A549 (cell line): ENCODE results near the gene MRPS35.

ENCODE experiments used
- CEBPB ChIP-seq, 2 experiments: fragments of >200 bp in 1 of 2; sonication (Bioruptor Twin) in 1 of 2; formaldehyde crosslinking in 1 of 2; IDR thresholded peaks; 2 replicates each; pipeline ENCODE4 v1.6.1; 2012 to 2016
- CHD4 ChIP-seq: fragments of 200-600 bp; sonication (generic); IDR thresholded peaks from 2 replicates; pipeline ENCODE4 v1.6.1; 2016; ENCODE audit warnings: antibody characterized with exemption, mild to moderate bottlenecking, borderline replicate concordance
- EP300 ChIP-seq, 2 experiments: fragments of >200 bp; sonication (Bioruptor Twin); formaldehyde crosslinking; IDR thresholded peaks; 2 replicates in 1 of 2; 3 replicates in 1 of 2; pipeline ENCODE4 v1.6.1; 2016 to 2017
- HDAC2 ChIP-seq: fragments of 200-600 bp; sonication (generic); IDR thresholded peaks from 2 replicates; pipeline ENCODE4 v1.6.1; 2016
- JUN ChIP-seq, 2 experiments: fragments of >200 bp; sonication (Bioruptor Twin); formaldehyde crosslinking; IDR thresholded peaks; 2 replicates in 1 of 2; 3 replicates in 1 of 2; pipeline ENCODE4 v1.6.1; 2016 to 2017
- JUNB ChIP-seq: fragments of >200 bp; sonication (Bioruptor Twin); formaldehyde crosslinking; IDR thresholded peaks from 2 replicates; pipeline ENCODE4 v1.6.1; 2016
- POLR2A ChIP-seq: IDR thresholded peaks from 2 replicates; pipeline ENCODE4 v1.6.1; 2012; ENCODE audit warnings: mild to moderate bottlenecking, low read length
- RCOR1 ChIP-seq: fragments of 150-350 bp; IDR thresholded peaks from 2 replicates; pipeline ENCODE4 v1.6.1; 2014; ENCODE audit warnings: antibody characterized with exemption, low read length, low read depth
- TF ChIP-seq, protein P1 (sequence below): fragments of >200 bp; sonication (Bioruptor Twin); formaldehyde crosslinking; IDR thresholded peaks from 3 replicates; pipeline ENCODE4 v1.5.1; 2016
- TF ChIP-seq, protein P2 (sequence below): fragments of 200-600 bp; sonication (generic); IDR thresholded peaks from 2 replicates; pipeline ENCODE4 v1.6.1; 2016; ENCODE audit warnings: antibody characterized with exemption, mild to moderate bottlenecking, moderate library complexity
- TF ChIP-seq, protein P3 (sequence below): fragments of >200 bp; sonication (Bioruptor Twin); formaldehyde crosslinking; IDR thresholded peaks from 3 replicates; pipeline ENCODE4 v1.6.1; 2016
- TF ChIP-seq, protein P4 (sequence below): IDR thresholded peaks from 2 replicates; pipeline ENCODE4 v1.6.1; 2012

DNA sequence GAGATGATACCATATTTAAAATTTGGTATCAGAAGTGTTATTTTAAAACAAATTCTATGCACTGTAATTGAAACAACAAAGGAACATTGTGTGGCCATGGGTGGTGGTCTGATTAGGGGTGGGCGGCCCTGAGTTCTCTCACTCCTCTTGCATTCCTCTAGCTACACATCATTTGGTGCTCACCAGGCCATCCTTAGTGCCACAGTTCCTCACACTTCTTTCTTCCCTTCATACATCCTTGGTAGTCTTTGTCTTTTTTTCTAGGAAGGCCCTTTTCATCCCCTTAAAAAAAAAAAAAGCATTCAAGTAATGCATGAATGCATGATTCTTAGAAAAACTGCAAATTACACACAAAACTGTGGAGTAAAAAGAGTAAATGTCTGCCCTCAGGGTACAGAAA lies 71.8 kb downstream of the MRPS35 start:
- TF ChIP-seq, protein P1, sequence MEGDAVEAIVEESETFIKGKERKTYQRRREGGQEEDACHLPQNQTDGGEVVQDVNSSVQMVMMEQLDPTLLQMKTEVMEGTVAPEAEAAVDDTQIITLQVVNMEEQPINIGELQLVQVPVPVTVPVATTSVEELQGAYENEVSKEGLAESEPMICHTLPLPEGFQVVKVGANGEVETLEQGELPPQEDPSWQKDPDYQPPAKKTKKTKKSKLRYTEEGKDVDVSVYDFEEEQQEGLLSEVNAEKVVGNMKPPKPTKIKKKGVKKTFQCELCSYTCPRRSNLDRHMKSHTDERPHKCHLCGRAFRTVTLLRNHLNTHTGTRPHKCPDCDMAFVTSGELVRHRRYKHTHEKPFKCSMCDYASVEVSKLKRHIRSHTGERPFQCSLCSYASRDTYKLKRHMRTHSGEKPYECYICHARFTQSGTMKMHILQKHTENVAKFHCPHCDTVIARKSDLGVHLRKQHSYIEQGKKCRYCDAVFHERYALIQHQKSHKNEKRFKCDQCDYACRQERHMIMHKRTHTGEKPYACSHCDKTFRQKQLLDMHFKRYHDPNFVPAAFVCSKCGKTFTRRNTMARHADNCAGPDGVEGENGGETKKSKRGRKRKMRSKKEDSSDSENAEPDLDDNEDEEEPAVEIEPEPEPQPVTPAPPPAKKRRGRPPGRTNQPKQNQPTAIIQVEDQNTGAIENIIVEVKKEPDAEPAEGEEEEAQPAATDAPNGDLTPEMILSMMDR: no peak
- TF ChIP-seq EP300 (IDR thresholded peaks at IDR 0.05): no peak
- no peak for TF ChIP-seq CHD4
- TF ChIP-seq HDAC2: no peak
- TF ChIP-seq POLR2A: no peak
- TF ChIP-seq, protein P2, sequence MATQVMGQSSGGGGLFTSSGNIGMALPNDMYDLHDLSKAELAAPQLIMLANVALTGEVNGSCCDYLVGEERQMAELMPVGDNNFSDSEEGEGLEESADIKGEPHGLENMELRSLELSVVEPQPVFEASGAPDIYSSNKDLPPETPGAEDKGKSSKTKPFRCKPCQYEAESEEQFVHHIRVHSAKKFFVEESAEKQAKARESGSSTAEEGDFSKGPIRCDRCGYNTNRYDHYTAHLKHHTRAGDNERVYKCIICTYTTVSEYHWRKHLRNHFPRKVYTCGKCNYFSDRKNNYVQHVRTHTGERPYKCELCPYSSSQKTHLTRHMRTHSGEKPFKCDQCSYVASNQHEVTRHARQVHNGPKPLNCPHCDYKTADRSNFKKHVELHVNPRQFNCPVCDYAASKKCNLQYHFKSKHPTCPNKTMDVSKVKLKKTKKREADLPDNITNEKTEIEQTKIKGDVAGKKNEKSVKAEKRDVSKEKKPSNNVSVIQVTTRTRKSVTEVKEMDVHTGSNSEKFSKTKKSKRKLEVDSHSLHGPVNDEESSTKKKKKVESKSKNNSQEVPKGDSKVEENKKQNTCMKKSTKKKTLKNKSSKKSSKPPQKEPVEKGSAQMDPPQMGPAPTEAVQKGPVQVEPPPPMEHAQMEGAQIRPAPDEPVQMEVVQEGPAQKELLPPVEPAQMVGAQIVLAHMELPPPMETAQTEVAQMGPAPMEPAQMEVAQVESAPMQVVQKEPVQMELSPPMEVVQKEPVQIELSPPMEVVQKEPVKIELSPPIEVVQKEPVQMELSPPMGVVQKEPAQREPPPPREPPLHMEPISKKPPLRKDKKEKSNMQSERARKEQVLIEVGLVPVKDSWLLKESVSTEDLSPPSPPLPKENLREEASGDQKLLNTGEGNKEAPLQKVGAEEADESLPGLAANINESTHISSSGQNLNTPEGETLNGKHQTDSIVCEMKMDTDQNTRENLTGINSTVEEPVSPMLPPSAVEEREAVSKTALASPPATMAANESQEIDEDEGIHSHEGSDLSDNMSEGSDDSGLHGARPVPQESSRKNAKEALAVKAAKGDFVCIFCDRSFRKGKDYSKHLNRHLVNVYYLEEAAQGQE: no peak
- TF ChIP-seq JUNB: no peak
- TF ChIP-seq, protein P3, sequence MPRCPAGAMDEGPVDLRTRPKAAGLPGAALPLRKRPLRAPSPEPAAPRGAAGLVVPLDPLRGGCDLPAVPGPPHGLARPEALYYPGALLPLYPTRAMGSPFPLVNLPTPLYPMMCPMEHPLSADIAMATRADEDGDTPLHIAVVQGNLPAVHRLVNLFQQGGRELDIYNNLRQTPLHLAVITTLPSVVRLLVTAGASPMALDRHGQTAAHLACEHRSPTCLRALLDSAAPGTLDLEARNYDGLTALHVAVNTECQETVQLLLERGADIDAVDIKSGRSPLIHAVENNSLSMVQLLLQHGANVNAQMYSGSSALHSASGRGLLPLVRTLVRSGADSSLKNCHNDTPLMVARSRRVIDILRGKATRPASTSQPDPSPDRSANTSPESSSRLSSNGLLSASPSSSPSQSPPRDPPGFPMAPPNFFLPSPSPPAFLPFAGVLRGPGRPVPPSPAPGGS: no peak
- TF ChIP-seq RCOR1: no peak
- no peak for TF ChIP-seq JUN (IDR thresholded peaks at IDR 0.05)
- TF ChIP-seq, protein P4, sequence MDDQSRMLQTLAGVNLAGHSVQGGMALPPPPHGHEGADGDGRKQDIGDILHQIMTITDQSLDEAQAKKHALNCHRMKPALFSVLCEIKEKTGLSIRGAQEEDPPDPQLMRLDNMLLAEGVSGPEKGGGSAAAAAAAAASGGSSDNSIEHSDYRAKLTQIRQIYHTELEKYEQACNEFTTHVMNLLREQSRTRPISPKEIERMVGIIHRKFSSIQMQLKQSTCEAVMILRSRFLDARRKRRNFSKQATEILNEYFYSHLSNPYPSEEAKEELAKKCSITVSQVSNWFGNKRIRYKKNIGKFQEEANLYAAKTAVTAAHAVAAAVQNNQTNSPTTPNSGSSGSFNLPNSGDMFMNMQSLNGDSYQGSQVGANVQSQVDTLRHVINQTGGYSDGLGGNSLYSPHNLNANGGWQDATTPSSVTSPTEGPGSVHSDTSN: no peak
- TF ChIP-seq CEBPB (IDR thresholded peaks at IDR 0.05): no peak
